ENCODE results near the gene ZNF12.

- TF ChIP-seq MAFK (IDR thresholded peaks at IDR 0.05; ENCODE audit: low read depth, low read length) (no peak), CTCF (IDR thresholded peaks at IDR 0.05; ENCODE audit: control extremely low read depth in 1 of 3, insufficient read depth in 1 of 3, low read depth in 1 of 3, low read length in 3 of 3) (no peak), USF2 (IDR thresholded peaks at IDR 0.05; ENCODE audit: low read length) (no peak), ZNF274 (IDR thresholded peaks at IDR 0.05; ENCODE audit: borderline replicate concordance, extremely low read depth, low read length) (no peak), JUND (IDR thresholded peaks at IDR 0.05; ENCODE audit: low read length) (no peak), TAF1 (IDR thresholded peaks at IDR 0.05; ENCODE audit: low read depth, low read length) (no peak)
Measured at GRCh38 chr7:6701860-6702259, 4.9 kb downstream of the ZNF12 start.

All from H1 (cell line).